ENCODE results near the gene ARHGAP24. TPM values are rescaled to one million over a fixed set of nuclear protein-coding genes. Genes with fewer than 3 reads are reported as not detected.
"Not testable (repeated sequence)": the region's sequence is repeated elsewhere in the genome, so short reads cannot be mapped to it uniquely, and the experiment has no call there.

The ARHGAP24 gene
- total RNA-seq, 2 donors from 2014 or later, result 1.0 TPM; not detected in 1

DNA sequence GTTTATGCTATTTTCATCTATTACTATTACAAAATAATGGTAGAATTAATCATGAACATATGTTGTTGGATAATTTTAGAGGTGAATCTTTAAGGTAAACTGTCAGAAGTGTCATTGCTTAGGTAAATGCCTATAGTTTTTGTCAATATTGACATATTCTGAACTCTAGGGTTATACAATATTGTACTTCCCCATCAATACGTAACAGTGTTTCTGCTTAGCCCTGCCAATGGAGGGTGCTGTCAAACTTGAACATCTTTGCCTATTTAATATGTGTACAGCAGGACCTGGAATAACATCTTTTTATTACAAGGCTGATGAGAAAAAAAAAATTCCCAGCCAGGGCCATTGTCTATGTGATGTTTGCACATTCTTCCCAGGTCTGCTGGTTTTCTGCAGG, 40.8 kb downstream of the ARHGAP24 start:
- no peak for DNase-seq (ENCODE audit: low spot score)
- ATAC-seq, result no peak
- Mint-ChIP-seq H3K4me3 (no peak overlapping the region), H3K36me3 (peaks cover 4% of the 10 kb centered on the region), H3K4me1 (ENCODE audit: low read depth in 2 of 2) (no peaks in the 10 kb centered on the region), H3K27ac (no peak overlapping the region), H3K9me3 (peaks cover 15% of the 10 kb centered on the region), H3K27me3 (no peaks in the 10 kb centered on the region)

DNA sequence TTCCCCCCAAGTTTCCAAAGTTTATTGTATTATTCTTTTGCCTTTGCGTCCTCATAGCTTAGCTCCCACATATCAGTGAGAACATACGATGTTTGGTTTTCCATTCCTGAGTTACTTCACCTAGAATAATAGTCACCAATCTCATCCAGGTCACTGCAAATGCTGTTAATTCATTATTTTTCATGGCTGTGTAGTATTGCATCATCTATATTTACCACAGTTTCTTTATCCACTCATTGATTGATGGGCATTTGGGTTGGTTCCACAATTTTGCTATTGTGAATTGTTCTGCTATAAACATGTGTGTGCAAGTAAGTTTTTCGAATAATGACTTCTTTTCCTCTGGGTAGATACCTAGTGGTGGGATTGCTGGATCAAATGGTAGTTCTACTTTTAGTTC, 43.6 kb downstream of the ARHGAP24 start:
- not testable (repeated sequence) for H3K27me3 Mint-ChIP-seq; H3K4me3 Mint-ChIP-seq; H3K36me3 Mint-ChIP-seq; DNase-seq (ENCODE audit: low spot score); H3K27ac Mint-ChIP-seq; H3K4me1 Mint-ChIP-seq (ENCODE audit: low read depth in 2 of 2); ATAC-seq
- H3K9me3 Mint-ChIP-seq, result peaks cover 17% of the 10 kb centered on the region

DNA sequence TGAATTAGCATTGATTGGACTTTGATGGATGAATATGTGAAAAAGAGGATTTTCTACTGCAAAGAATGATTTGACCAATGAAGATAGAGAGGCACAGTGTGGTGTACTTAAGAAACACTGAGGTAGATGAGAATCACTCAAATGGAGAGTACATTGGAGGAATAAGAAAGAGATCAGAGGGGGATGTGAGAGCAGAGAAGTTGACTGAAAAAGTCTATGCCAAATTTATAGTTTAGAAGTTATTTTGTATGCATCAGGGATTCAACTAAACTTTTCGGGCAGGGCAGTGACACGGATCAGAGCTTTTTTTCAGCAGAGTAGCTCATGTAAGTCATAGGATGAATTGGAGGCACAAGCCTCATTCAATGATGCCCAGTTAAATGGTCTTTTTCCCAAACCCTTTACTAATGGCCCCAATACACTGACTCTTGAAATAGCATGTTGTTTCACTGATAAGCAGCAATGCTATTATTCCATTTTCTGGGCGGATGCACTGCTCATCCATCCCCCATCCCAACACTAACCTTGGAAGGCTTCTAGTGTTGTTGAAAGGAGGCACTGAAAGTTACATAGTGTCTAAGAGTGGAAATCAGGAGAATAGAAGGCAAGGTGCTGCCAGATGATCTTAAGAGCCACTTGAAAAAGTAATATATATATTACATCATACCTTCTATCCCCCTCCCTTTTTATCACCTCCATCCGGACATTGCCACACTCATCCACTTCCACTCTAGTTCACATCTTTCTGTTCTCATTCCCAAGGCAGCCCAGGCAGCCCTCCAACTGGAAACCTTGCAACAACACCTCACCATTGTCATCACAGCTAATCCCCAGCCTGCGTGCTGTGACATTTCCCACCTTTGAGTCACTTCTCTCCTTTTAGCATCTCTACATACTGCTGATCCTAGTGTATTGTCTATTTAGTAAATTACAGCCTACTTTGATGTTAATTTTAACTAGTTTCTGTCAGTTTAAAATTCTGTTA, 46.1 kb downstream of the ARHGAP24 start:
- H3K4me3 Mint-ChIP-seq, result no peak overlapping the region
- no peaks in the 10 kb centered on the region for H3K36me3 Mint-ChIP-seq
- H3K4me1 Mint-ChIP-seq (ENCODE audit: low read depth in 2 of 2), result no peaks in the 10 kb centered on the region
- H3K27me3 Mint-ChIP-seq, result no peaks in the 10 kb centered on the region
- H3K27ac Mint-ChIP-seq, result no peak overlapping the region
- DNase-seq (ENCODE audit: low spot score), result no peak
- ATAC-seq, result no peak
- H3K9me3 Mint-ChIP-seq, result peaks cover 15% of the 10 kb centered on the region

DNA sequence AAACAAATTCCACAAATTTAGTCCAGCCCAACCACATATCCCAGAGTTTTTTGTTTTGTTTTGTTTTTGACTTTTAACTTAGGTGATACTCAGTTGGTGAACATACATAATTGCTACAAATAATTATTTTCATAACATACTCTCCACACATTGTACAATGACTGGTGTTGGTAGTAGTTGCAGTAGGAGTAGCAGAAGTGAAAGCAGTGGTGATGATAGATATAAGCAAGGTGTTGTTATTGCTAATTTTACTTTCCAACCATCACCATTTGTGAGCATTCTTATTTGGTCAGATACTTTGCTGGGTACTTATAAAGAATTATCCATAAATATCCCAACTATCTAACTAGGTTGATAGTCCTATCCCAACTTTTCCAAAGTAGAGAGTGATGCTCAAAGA, 47.3 kb downstream of the ARHGAP24 start:
- Mint-ChIP-seq H3K9me3 (peaks cover 15% of the 10 kb centered on the region), H3K4me3 (no peak overlapping the region), H3K27me3 (no peaks in the 10 kb centered on the region)

GRCh38 chr4:85522836-85523235, 47.9 kb downstream of the ARHGAP24 start:
- no peak for DNase-seq (ENCODE audit: low spot score)
- Mint-ChIP-seq H3K4me3 (no peak overlapping the region), H3K9me3 (peaks cover 17% of the 10 kb centered on the region), H3K4me1 (ENCODE audit: low read depth in 2 of 2) (no peaks in the 10 kb centered on the region), H3K36me3 (no peaks in the 10 kb centered on the region), H3K27ac (no peak overlapping the region), H3K27me3 (no peaks in the 10 kb centered on the region)
- no peak for ATAC-seq

More for the DNA sequence above, 47.3 kb downstream of the ARHGAP24 start:
- ATAC-seq (no peak), DNase-seq (ENCODE audit: low spot score) (no peak)
- H3K36me3 Mint-ChIP-seq, result no peaks in the 10 kb centered on the region
- H3K4me1 Mint-ChIP-seq (ENCODE audit: low read depth in 2 of 2), result no peaks in the 10 kb centered on the region
- H3K27ac Mint-ChIP-seq, result no peak overlapping the region

DNA sequence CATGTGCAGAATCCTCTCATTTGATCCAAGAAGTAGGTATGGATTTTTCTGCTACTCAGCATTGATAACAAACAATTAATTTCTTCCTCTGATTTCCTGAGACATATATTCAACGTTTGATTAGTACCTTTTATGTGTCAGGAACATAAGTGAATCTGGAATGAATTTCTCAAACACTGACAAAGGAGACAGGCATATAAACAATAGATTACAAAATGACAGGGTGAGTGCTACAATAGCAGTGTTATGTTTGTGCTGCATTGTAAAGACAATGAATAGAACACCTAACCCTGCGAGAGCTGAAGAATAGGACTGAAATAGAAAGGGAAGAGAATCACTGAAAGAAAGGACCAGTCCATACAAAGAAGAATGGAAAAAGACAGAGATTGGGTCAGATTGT, 52.9 kb downstream of the ARHGAP24 start:
- Mint-ChIP-seq H3K27me3 (no peaks in the 10 kb centered on the region), H3K4me1 (ENCODE audit: low read depth in 2 of 2) (no peaks in the 10 kb centered on the region), H3K27ac (no peak overlapping the region), H3K36me3 (no peaks in the 10 kb centered on the region), H3K9me3 (peaks cover 4% of the 10 kb centered on the region), H3K4me3 (no peak overlapping the region)
- DNase-seq (ENCODE audit: low spot score) (no peak), ATAC-seq (no peak)

GRCh38 chr4:85531560-85532341, 56.8 kb downstream of the ARHGAP24 start:
- H3K4me1 Mint-ChIP-seq (ENCODE audit: low read depth in 2 of 2), result no peaks in the 10 kb centered on the region
- H3K27ac Mint-ChIP-seq, result no peak overlapping the region
- H3K9me3 Mint-ChIP-seq, result peaks cover 4% of the 10 kb centered on the region
- no peak for DNase-seq (ENCODE audit: low spot score)
- H3K36me3 Mint-ChIP-seq, result no peaks in the 10 kb centered on the region
- H3K4me3 Mint-ChIP-seq, result no peak overlapping the region
- no peak for ATAC-seq
- H3K27me3 Mint-ChIP-seq, result no peaks in the 10 kb centered on the region

DNA sequence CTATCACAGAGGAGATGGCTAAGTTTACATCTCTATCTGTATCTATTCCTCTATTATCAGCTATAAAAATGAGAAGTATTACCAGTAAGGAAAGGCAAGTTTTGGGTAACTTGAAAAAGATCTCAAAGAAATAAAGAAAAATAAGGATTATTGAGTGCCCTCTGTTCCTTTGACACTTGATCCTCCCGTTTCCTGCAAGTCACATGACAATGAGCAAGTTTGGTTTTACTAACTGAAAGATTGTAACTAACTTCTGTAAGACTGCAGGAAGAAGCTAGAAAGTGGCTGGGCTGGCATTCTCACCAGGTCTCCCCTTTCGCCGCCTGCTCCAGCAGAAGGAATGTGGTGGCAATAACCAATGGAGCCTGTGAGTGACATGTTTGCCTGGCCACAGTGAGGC, 59.2 kb downstream of the ARHGAP24 start:
- H3K9me3 Mint-ChIP-seq, result peaks cover 3% of the 10 kb centered on the region
- DNase-seq (ENCODE audit: low spot score), result no peak
- H3K27ac Mint-ChIP-seq, result no peak overlapping the region
- no peaks in the 10 kb centered on the region for H3K4me1 Mint-ChIP-seq (ENCODE audit: low read depth in 2 of 2)
- H3K4me3 Mint-ChIP-seq, result no peak overlapping the region
- H3K27me3 Mint-ChIP-seq, result no peaks in the 10 kb centered on the region
- ATAC-seq, result no peak
- H3K36me3 Mint-ChIP-seq, result no peaks in the 10 kb centered on the region

GRCh38 chr4:85543832-85544231, 68.9 kb downstream of the ARHGAP24 start:
- Mint-ChIP-seq H3K27ac (no peak overlapping the region), H3K9me3 (peaks cover 5% of the 10 kb centered on the region), H3K4me1 (ENCODE audit: low read depth in 2 of 2) (no peaks in the 10 kb centered on the region), H3K4me3 (no peak overlapping the region), H3K27me3 (no peaks in the 10 kb centered on the region), H3K36me3 (no peaks in the 10 kb centered on the region)
- DNase-seq (ENCODE audit: low spot score), result no peak
- ATAC-seq, result no peak

DNA sequence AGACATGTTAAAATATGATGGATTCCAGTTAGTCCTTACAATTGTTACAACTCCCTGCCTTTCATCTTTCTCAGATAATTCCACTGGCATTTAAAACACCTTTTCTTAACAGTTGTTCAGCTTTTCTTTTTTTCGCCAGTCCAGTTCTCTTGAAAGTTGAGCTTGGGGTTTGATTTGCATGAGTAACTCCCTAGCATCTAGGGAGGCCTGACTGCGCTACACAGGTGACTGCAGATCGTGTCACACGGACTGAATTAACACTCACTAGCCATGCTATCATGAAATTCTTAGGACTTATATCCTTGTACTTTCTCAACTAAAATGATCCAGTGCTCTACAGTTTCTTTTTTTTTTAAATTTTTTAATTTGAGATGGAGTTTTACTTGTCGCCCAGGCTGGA, 69.8 kb downstream of the ARHGAP24 start:
- H3K27me3 Mint-ChIP-seq, result no peaks in the 10 kb centered on the region
- ATAC-seq (no peak), DNase-seq (ENCODE audit: low spot score) (no peak)
- no peak overlapping the region for H3K27ac Mint-ChIP-seq
- no peak overlapping the region for H3K4me3 Mint-ChIP-seq
- no peaks in the 10 kb centered on the region for H3K4me1 Mint-ChIP-seq (ENCODE audit: low read depth in 2 of 2)
- H3K9me3 Mint-ChIP-seq, result peaks cover 8% of the 10 kb centered on the region
- no peaks in the 10 kb centered on the region for H3K36me3 Mint-ChIP-seq

DNA sequence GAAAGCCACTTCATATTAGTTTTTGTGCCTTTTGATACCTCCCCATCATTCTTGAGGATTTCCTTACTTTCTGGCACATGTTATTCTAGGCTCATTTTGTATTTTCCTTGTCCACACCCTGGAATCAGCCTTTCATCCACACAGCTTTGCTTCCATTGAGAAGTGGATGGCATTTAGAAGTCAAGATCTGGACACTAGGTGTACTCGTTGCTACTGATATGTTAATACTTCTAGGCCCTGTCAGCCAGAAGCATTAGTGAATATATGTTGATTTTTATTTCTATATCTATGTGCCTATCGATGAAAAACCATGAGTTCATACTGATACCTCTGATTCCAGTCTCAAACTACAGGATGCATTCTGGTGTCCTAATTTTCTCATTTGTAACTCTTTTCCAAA, 73.2 kb downstream of the ARHGAP24 start:
- no peaks in the 10 kb centered on the region for H3K4me1 Mint-ChIP-seq (ENCODE audit: low read depth in 2 of 2)
- no peak overlapping the region for H3K27ac Mint-ChIP-seq
- H3K4me3 Mint-ChIP-seq, result no peak overlapping the region
- H3K9me3 Mint-ChIP-seq, result peaks cover 12% of the 10 kb centered on the region
- H3K36me3 Mint-ChIP-seq, result no peaks in the 10 kb centered on the region
- DNase-seq (ENCODE audit: low spot score) (no peak), ATAC-seq (no peak)
- no peaks in the 10 kb centered on the region for H3K27me3 Mint-ChIP-seq

GRCh38 chr4:85548841-85549240, 73.9 kb downstream of the ARHGAP24 start:
- no peak for ATAC-seq

GRCh38 chr4:85555206-85555605, 80.3 kb downstream of the ARHGAP24 start:
- no peak for ATAC-seq
- no peaks in the 10 kb centered on the region for H3K27me3 Mint-ChIP-seq
- no peak for DNase-seq (ENCODE audit: low spot score)
- H3K36me3 Mint-ChIP-seq, result peaks cover 10% of the 10 kb centered on the region
- no peak overlapping the region for H3K27ac Mint-ChIP-seq
- no peak overlapping the region for H3K4me3 Mint-ChIP-seq
- H3K4me1 Mint-ChIP-seq (ENCODE audit: low read depth in 2 of 2), result no peaks in the 10 kb centered on the region
- peaks cover 15% of the 10 kb centered on the region for H3K9me3 Mint-ChIP-seq

More at GRCh38 chr4:85548841-85549240, 73.9 kb downstream of the ARHGAP24 start:
- Mint-ChIP-seq H3K27ac (no peak overlapping the region), H3K27me3 (no peaks in the 10 kb centered on the region), H3K4me3 (no peak overlapping the region), H3K36me3 (peaks cover under 1% of the 10 kb centered on the region), H3K4me1 (ENCODE audit: low read depth in 2 of 2) (no peaks in the 10 kb centered on the region), H3K9me3 (peaks cover 13% of the 10 kb centered on the region)
- DNase-seq (ENCODE audit: low spot score), result no peak

DNA sequence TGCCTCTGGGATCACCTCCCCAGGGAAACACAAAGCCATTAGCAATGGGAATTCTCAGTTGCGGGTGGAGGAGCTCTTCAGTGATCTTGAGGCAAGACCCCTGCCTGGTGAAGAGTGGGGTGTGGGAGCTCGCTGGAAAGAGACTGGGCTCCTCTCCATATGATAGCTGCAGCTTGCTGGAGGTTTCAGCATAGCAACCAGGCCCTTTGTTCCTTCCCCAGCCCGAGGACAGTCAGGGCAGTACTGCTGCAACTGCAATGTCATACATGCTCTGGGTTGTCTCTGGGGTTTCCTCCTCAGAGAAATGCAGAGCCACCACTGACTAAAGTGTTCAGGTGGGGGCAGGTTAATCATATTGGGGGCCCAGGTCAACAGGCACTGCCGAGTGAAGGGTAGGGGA, 81.3 kb downstream of the ARHGAP24 start:
- peaks cover 18% of the 10 kb centered on the region for H3K9me3 Mint-ChIP-seq
- H3K27me3 Mint-ChIP-seq, result no peaks in the 10 kb centered on the region
- no peak overlapping the region for H3K27ac Mint-ChIP-seq
- ATAC-seq, result no peak
- no peaks in the 10 kb centered on the region for H3K4me1 Mint-ChIP-seq (ENCODE audit: low read depth in 2 of 2)
- no peak for DNase-seq (ENCODE audit: low spot score)
- peaks cover 10% of the 10 kb centered on the region for H3K36me3 Mint-ChIP-seq
- no peak overlapping the region for H3K4me3 Mint-ChIP-seq
